CD4-positive, alpha-beta T cell (primary cell): ENCODE data around the gene COX15. TPM values are rescaled to one million over a fixed set of nuclear protein-coding genes. Genes with fewer than 3 reads are reported as not detected.

Experiments
- ATAC-seq: fragments of 200-7000 bp; cut with Tn5 transposase; one replicate; pipeline ENCODE4 v1.10.0; 2022; ENCODE audit warnings: mild to moderate bottlenecking; ENCODE audit not compliant: poor library complexity
- CTCF ChIA-PET: fragments of 350-600 bp; sonication (Branson Sonifier 250); formaldehyde crosslinking; loops from one replicate; lab custom pipeline; 2021; ENCODE audit warnings: antibody characterized with exemption, inconsistent platforms; lab: Charles Lee
- POLR2A ChIA-PET: fragments of 350-600 bp; sonication (Branson Sonifier 250); formaldehyde crosslinking; loops from one replicate; lab custom pipeline; 2021; ENCODE audit warnings: antibody characterized with exemption, inconsistent platforms; lab: Charles Lee
- DNase-seq, 14 experiments: peaks; one replicate each; pipeline ENCODE4 v3.0.0-alpha.2; 2013 to 2020; ENCODE audit warnings: mixed read lengths in 2 of 14
- H3K27ac ChIP-seq, 2 donors: one replicate each; pipeline versions ENCODE4 v1.5.1 to v1.7.0; 2013; ENCODE audit warnings: low read length in 2 of 2, low read depth in 1 of 2, mild to moderate bottlenecking in 1 of 2
- H3K27me3 ChIP-seq, 2 experiments: 1 replicate in 1 of 2; 2 replicates in 1 of 2; pipeline versions ENCODE4 v1.6.1 to v1.7.0; 2013; ENCODE audit warnings: low read length in 2 of 2, control low read depth in 1 of 2, mild to moderate bottlenecking in 1 of 2, moderate library complexity in 1 of 2; ENCODE audit not compliant: insufficient read depth in 2 of 2, control insufficient read depth in 1 of 2
- H3K36me3 ChIP-seq: one replicate; pipeline ENCODE4 v1.6.1; 2013; ENCODE audit warnings: low read length, control low read depth; ENCODE audit not compliant: insufficient read depth
- H3K4me1 ChIP-seq: one replicate; pipeline ENCODE4 v1.6.1; 2013; ENCODE audit warnings: low read length, control low read depth; ENCODE audit not compliant: insufficient read depth
- H3K4me3 ChIP-seq: one replicate; pipeline ENCODE4 v1.5.1; 2013; ENCODE audit warnings: mild to moderate bottlenecking, low read length, moderate library complexity
- H3K9me3 ChIP-seq, 2 experiments: 1 replicate in 1 of 2; 2 replicates in 1 of 2; pipeline versions ENCODE4 v1.6.1 to v1.7.0; 2013; ENCODE audit warnings: low read length in 2 of 2, mild to moderate bottlenecking in 2 of 2, control low read depth in 1 of 2, moderate library complexity in 1 of 2; ENCODE audit not compliant: control insufficient read depth in 1 of 2, insufficient read depth in 1 of 2
- H3K27ac Mint-ChIP-seq: one replicate; pipeline ENCODE4 v1.8.0; 2020; ENCODE audit warnings: mixed read lengths
- H3K27me3 Mint-ChIP-seq: one replicate; pipeline ENCODE4 v1.8.0; 2021; ENCODE audit warnings: mixed read lengths
- H3K36me3 Mint-ChIP-seq: one replicate; pipeline ENCODE4 v1.8.0; 2021; ENCODE audit warnings: low read depth, mixed read lengths
- H3K4me1 Mint-ChIP-seq: one replicate; pipeline ENCODE4 v1.8.0; 2021; ENCODE audit warnings: low read depth, mixed read lengths
- H3K4me3 Mint-ChIP-seq: one replicate; pipeline ENCODE4 v1.8.0; 2020; ENCODE audit warnings: mild to moderate bottlenecking, mixed read lengths
- H3K9me3 Mint-ChIP-seq: one replicate; pipeline ENCODE4 v1.8.0; 2020; ENCODE audit warnings: mixed read lengths
- CTCF ChIP-seq: fragments of 200-600 bp; IDR thresholded peaks from one replicate; pipeline ENCODE4 v1.8.0; 2022; ENCODE audit warnings: antibody characterized with exemption, mild to moderate bottlenecking
- intact Hi-C, 2 experiments: fragments of 100-400 bp; cut with DNase I in 1 of 2; cut with micrococcal nuclease in 1 of 2; formaldehyde crosslinking; loops; one replicate each; pipeline versions ENCODE4 v1.15.1 to v1.9.0; 2023 to 2025; cut with DNase I, micrococcal nuclease
- total RNA-seq, 174 experiments: library from RNA in 2 of 174; stranded (reverse) in 2 of 174; gene quantifications; one replicate each; pipeline ENCODE4 v1.2.3 and lab custom pipeline; 2021 to 2026

COX15 gene
- total RNA-seq, 2 experiments from 2014 or later = 7.7 to 7.9 TPM

- H3K4me1 Mint-ChIP-seq = no peaks in the 10 kb centered on the region
- no peak for ATAC-seq
- ChIA-PET CTCF (no interaction called here), POLR2A (no interaction called here)
- H3K36me3 ChIP-seq = no peaks in the 10 kb centered on the region
- intact Hi-C loops = no loop called here
- H3K4me3 ChIP-seq = no peak overlapping the region
- peaks cover 2% of the 10 kb centered on the region for H3K9me3 Mint-ChIP-seq
- no peak for TF ChIP-seq CTCF
- H3K27me3 Mint-ChIP-seq = no peaks in the 10 kb centered on the region
- peaks cover 0 to 5% of the 10 kb centered on the region in 2 experiments for H3K9me3 ChIP-seq
- H3K27ac Mint-ChIP-seq = no peak overlapping the region
- H3K4me3 Mint-ChIP-seq = no peak overlapping the region
- no peaks in the 10 kb centered on the region for H3K4me1 ChIP-seq
- peaks cover 13% of the 10 kb centered on the region for H3K36me3 Mint-ChIP-seq
- H3K27me3 ChIP-seq = no peaks in the 10 kb centered on the region
- no peak for DNase-seq
- no peak overlapping the region for H3K27ac ChIP-seq
Measured at GRCh38 chr10:99768556-99768955, 36.6 kb upstream of the COX15 start.

GRCh38 chr10:99767901-99768300 is 36.0 kb upstream of the COX15 start:
- H3K9me3 ChIP-seq = peaks cover 0 to 5% of the 10 kb centered on the region in 2 experiments
- Mint-ChIP-seq H3K4me1 (no peaks in the 10 kb centered on the region), H3K27me3 (no peaks in the 10 kb centered on the region), H3K36me3 (peaks cover 16% of the 10 kb centered on the region), H3K9me3 (peaks cover 2% of the 10 kb centered on the region), H3K4me3 (no peak overlapping the region), H3K27ac (no peak overlapping the region)
- intact Hi-C loops = no loop called here
- ChIA-PET CTCF (no interaction called here), POLR2A (interaction anchor here (0.6 kb wide), 1 partner anchor 163 kb away, joined by 3 read pairs; no protein-coding TSS in a partner anchor)
- no peaks in the 10 kb centered on the region for H3K4me1 ChIP-seq
- H3K36me3 ChIP-seq = no peaks in the 10 kb centered on the region
- H3K4me3 ChIP-seq = no peak overlapping the region
- no peak for ATAC-seq
- no peak overlapping the region for H3K27ac ChIP-seq
- DNase-seq = no peak
- no peak for TF ChIP-seq CTCF
- H3K27me3 ChIP-seq = no peaks in the 10 kb centered on the region

- Mint-ChIP-seq H3K36me3 (peaks cover 29% of the 10 kb centered on the region), H3K9me3 (peaks cover 5% of the 10 kb centered on the region), H3K27me3 (no peaks in the 10 kb centered on the region), H3K4me3 (no peak overlapping the region), H3K27ac (no peak overlapping the region), H3K4me1 (no peaks in the 10 kb centered on the region)
- ChIA-PET POLR2A (no interaction called here), CTCF (no interaction called here)
- H3K27ac ChIP-seq = no peak overlapping the region
- no peaks in the 10 kb centered on the region for H3K27me3 ChIP-seq
- no peaks in the 10 kb centered on the region for H3K36me3 ChIP-seq
- DNase-seq (peak in 1 of 14 experiments; percentile 14), ATAC-seq (no peak)
- no peak for TF ChIP-seq CTCF
- peaks cover 0 to 5% of the 10 kb centered on the region in 2 experiments for H3K9me3 ChIP-seq
- intact Hi-C loops = no loop called here
- no peak overlapping the region for H3K4me3 ChIP-seq
- no peaks in the 10 kb centered on the region for H3K4me1 ChIP-seq
Measured at GRCh38 chr10:99766302-99766681, 34.4 kb upstream of the COX15 start.
